Activated naive CD4-positive, alpha-beta T cell treated with anti-CD3 and anti-CD28 coated beads, Interleukin-2, amount 50 U/mL, for 24 hours (primary cell): ENCODE results near the gene PARP1.
A peak's percentile ranks its signal among the peaks of the same experiment; 100 is the strongest.

Experiments
- H3K27ac Mint-ChIP-seq: one replicate; pipeline ENCODE4 v1.8.0; 2021; ENCODE audit warnings: mild to moderate bottlenecking, mixed read lengths
- H3K27me3 Mint-ChIP-seq: one replicate; pipeline ENCODE4 v1.8.0; 2021; ENCODE audit warnings: mixed read lengths
- H3K36me3 Mint-ChIP-seq: one replicate; pipeline ENCODE4 v1.8.0; 2021; ENCODE audit warnings: mixed read lengths
- H3K4me1 Mint-ChIP-seq: one replicate; pipeline ENCODE4 v1.8.0; 2021; ENCODE audit warnings: mixed read lengths
- H3K4me3 Mint-ChIP-seq: one replicate; pipeline ENCODE4 v1.8.0; 2021; ENCODE audit warnings: mild to moderate bottlenecking, mixed read lengths
- H3K9me3 Mint-ChIP-seq: one replicate; pipeline ENCODE4 v1.8.0; 2021; ENCODE audit warnings: mixed read lengths

PARP1 gene

DNA sequence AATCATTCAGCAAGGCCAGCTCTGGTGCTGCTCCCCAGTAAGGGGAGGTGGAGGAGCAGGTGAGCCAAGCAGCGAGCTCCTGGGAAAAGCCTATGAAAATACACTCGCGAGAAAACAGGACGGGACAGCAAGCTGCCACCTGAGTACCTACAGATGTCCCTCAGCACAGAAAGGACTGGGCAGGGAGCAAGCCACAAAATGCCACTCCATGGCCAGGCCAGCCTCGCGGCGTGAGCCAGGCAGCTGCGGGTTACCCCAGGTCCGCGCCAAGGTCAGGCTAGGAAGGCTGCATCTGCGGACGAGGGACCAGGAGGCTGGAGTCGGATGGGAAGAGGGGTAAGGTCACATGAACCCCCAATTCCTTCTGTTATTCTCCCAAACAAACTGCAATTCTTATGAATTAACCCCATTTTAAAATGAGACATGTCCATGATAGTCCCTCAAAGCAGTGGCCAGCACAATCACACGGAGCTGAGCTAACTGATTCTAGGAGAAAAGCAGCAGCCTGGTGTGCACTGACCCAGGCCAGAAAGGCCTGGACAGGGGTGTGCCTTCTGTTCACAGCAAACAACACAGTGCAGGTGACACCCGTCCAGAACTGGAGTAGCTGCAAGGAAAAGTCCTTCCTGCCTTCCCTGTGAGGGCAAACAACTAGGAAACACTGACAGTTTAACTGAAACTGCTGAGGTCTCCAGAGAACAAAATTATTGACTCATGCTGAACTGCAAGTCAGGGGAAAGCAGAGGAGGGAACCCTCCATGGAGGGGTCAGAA lies 26.5 kb downstream of the PARP1 start:
- Mint-ChIP-seq H3K9me3 (no peaks in the 10 kb centered on the region), H3K4me3 (no peak overlapping the region), H3K27ac (no peak overlapping the region), H3K27me3 (no peaks in the 10 kb centered on the region), H3K4me1 (peaks cover 6% of the 10 kb centered on the region), H3K36me3 (peaks cover 23% of the 10 kb centered on the region)

DNA sequence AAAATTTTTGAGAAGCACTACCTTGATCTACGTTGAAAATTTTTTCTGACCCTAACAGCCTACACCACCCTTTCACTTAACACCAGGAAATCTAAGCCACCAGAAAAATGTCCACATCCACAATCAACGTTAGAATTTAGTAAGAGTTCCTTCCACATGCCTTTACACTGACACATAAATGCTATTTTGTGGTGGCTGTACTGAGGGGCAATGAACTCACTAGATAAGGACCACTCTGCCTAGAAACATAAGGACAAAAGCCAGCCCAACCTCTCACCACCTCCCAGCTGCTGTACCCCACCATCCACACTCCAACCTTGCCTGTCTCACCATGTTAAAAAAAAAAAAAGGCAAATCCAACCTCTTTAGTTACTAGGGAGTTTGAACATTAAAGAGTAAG lies 29.8 kb downstream of the PARP1 start:
- H3K27ac Mint-ChIP-seq = peak overlapping the region; percentile 59
- no peaks in the 10 kb centered on the region for H3K27me3 Mint-ChIP-seq
- H3K4me1 Mint-ChIP-seq = peaks cover 6% of the 10 kb centered on the region
- H3K9me3 Mint-ChIP-seq = no peaks in the 10 kb centered on the region
- peaks cover 24% of the 10 kb centered on the region for H3K36me3 Mint-ChIP-seq
- no peak overlapping the region for H3K4me3 Mint-ChIP-seq

DNA sequence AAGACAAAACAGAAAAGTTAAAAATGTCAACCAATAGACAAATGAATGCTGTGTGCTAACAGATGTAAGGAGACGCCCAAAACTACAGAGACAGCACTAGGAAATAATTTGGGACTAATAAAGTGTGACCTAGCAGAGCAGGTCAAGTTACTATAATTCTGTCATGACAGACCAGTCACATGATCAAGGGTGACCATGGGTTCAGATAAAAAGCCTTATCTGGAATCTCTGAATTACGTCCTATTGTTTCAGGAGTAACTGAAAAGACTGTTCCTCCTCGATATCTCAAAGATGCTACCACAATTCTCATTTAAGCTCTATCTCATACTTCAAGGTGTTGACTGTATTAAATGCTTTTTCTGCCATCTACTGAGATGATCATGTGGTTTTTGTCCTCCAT lies 31.6 kb downstream of the PARP1 start:
- Mint-ChIP-seq H3K4me3 (no peak overlapping the region), H3K27ac (no peak overlapping the region), H3K36me3 (peaks cover 22% of the 10 kb centered on the region), H3K27me3 (no peaks in the 10 kb centered on the region), H3K9me3 (no peaks in the 10 kb centered on the region), H3K4me1 (peaks cover 6% of the 10 kb centered on the region)

DNA sequence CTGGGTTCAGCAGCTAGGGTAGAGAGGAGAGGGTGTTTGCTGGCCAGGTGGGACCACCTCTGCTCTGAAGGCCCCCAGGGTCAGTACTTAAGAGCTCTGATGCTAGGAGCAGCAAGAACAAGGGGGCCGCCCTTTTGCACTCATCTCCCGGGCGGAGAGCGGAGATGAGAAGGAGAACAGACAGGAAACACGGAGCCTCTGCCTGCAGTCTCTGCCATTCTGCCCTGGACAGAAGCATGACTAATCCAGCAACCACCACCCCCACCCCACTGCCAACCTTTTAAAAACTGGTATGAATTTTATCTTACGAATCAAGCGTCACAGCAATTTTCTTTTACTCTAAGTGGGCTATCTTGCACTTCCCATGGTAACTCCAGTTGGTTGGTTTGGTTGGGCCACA lies 34.5 kb downstream of the PARP1 start:
- Mint-ChIP-seq H3K4me3 (no peak overlapping the region), H3K4me1 (no peaks in the 10 kb centered on the region), H3K27me3 (no peaks in the 10 kb centered on the region), H3K27ac (no peak overlapping the region), H3K36me3 (peaks cover 13% of the 10 kb centered on the region), H3K9me3 (no peaks in the 10 kb centered on the region)

DNA sequence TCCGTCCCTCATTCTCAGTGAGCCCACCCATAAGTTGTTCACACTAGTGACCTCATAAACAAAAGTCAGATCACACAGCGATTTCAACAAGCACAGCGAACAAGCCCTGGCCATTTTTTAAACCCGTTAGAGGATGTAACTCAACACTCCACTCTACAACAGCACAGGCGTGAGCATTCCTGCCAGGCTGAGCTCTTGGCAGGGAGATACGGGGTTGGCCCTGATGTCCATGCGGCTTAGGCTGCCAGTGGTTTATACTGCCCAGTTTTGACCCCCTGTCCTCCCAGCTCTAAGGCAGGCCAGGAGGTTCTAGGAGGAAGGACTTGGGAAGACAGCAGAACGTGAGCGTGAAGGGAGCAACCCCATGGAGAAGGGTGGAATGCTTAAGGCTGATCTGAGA lies 35.0 kb downstream of the PARP1 start:
- Mint-ChIP-seq H3K9me3 (no peaks in the 10 kb centered on the region), H3K27ac (peak overlapping the region; percentile 87), H3K27me3 (no peaks in the 10 kb centered on the region), H3K4me3 (no peak overlapping the region), H3K36me3 (peaks cover 9% of the 10 kb centered on the region), H3K4me1 (no peaks in the 10 kb centered on the region)

DNA sequence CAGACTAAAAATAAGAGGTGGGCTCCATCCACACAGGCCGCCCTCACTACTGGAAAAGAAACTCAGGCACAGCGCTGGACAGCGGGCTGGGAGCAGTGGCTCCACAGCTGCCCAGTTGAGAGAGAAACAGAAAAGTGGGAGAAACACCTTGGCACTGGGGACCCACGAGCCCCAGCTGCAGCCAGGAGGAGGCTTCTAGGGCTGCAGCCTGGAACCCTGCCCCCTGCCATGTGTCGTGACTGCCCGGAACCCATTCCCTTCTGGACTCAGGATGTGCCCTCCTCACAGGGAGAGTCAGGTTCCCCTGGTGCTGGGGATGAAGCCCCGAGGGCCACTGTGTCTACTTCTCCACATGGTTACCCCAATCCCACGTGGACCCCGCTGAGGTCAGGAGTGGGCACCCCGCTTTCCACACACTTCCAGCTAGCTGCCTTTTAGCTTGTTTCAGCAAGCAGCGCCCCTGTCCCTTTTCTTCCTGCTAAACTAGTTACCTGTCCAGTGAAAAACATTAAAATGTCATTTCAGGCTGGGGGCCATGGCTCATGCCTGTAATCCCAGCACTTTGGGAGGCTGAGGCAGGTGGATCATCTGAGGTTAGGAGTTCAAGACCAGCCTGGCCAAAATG lies 35.9 kb downstream of the PARP1 start:
- Mint-ChIP-seq H3K9me3 (no peaks in the 10 kb centered on the region), H3K4me3 (no peak overlapping the region), H3K27ac (no peak overlapping the region), H3K36me3 (peaks cover 12% of the 10 kb centered on the region), H3K4me1 (no peaks in the 10 kb centered on the region), H3K27me3 (no peaks in the 10 kb centered on the region)

DNA sequence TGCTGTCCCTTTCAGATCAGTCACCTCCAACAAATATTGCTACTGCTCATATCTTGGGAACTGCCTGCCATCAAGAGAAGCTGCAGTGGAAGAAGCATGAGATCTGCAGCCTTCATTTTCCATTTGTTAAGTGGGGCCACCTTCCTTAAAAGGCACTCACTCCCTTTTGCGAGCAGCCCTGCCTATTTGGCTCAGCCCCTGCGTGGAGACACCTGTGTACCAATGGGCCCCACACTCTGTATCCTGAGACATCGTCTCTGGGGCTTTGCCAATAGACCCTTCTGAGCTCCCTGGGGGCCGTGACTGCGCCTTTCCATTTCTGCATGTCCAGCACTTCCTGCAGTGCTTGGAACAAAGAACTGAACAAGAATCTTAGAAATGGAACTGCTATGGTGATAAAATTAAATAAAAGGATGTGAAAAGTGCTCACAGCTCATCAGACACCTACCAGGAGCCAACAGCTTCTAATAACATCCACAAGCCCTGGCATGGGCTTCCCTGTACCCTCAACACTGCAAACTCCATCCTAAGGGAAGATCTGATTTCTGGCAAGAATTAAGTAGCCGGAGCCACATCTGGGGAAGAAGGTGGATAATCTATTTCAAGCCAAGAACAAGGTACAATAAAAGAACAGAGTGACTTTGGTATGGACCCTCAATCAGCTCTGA lies 36.7 kb downstream of the PARP1 start:
- Mint-ChIP-seq H3K27ac (no peak overlapping the region), H3K9me3 (no peaks in the 10 kb centered on the region), H3K4me3 (no peak overlapping the region), H3K27me3 (no peaks in the 10 kb centered on the region), H3K36me3 (peaks cover 9% of the 10 kb centered on the region), H3K4me1 (no peaks in the 10 kb centered on the region)

DNA sequence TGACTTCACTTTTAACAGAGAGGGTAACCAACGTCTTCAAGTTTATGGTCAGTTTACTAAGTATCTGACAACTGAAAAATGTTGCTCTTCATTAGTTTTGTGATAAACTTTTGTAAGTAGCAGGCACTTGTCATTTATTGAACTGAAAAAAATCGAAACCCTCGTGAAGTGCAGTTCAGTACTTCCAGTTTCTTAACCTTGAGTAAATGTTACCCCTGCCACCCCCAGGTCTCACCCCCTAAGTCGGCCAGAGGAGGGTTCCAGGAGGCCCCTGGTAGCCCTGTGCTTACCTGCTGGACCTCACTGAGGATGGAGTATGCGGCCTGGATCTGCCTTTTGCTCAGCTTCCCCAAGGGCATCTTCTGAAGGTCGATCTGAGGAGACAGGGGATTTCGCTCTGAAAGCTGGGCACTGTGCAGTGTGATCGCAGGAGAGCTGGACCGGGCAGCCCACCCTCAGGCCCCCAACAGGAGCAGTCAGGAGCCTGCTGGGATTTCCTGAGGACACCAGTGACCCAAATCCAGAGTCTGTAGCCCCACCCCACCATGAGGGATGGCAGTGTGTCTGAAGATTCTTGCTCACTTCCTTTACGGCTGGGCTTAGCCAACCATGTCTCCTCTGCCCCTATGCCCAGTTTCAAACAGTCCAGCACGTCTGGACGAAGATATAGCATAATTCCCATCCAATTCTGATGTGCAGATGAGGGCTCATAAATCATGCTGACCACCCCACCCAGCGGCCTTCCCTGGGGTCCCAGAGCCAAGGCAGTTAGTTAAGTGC lies 37.6 kb downstream of the PARP1 start:
- Mint-ChIP-seq H3K36me3 (peaks cover 9% of the 10 kb centered on the region), H3K27me3 (no peaks in the 10 kb centered on the region), H3K27ac (no peak overlapping the region), H3K4me3 (no peak overlapping the region), H3K4me1 (no peaks in the 10 kb centered on the region), H3K9me3 (no peaks in the 10 kb centered on the region)

DNA sequence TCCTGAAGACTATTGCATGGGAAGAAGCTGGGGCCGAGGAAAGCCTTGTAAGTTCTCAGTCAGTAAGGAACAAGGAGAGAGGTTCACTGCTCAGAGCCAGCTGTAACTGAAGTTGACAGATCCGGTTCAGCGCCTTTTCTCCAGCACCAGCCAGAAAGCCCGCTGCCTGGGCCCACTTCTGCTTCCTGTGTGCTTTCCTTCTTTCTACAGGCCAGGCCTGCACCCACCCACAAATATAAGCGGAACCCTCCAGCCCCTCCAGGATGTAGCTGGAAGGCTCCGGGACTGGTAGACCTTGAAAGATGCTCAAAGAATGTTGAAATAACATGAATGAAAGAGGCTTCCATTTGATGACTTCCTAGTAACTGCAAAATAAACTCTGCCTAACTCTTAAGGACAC lies 38.8 kb downstream of the PARP1 start:
- Mint-ChIP-seq H3K4me3 (no peak overlapping the region), H3K9me3 (no peaks in the 10 kb centered on the region), H3K4me1 (no peaks in the 10 kb centered on the region), H3K27ac (no peak overlapping the region), H3K27me3 (no peaks in the 10 kb centered on the region), H3K36me3 (peaks cover 9% of the 10 kb centered on the region)

DNA sequence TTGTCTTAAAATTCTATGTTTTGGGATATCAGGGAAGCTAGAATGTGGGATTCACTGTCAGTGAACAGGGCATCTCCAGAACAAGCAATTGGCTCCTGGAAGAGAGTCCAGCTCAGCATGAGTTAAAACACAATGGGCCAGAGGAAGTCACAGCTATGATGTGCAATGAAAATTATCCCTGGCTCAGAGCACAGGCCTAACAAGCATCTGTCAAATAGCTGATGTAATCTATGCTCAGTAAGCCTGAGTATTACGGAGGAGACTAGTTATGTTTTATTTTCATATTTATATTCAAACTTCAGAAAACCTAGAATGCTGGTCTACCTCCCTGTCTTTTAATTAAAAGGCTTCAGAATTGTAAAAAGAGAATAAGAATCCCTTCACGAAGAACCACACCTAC lies 41.6 kb downstream of the PARP1 start:
- Mint-ChIP-seq H3K36me3 (peaks cover 12% of the 10 kb centered on the region), H3K4me1 (no peaks in the 10 kb centered on the region)

DNA sequence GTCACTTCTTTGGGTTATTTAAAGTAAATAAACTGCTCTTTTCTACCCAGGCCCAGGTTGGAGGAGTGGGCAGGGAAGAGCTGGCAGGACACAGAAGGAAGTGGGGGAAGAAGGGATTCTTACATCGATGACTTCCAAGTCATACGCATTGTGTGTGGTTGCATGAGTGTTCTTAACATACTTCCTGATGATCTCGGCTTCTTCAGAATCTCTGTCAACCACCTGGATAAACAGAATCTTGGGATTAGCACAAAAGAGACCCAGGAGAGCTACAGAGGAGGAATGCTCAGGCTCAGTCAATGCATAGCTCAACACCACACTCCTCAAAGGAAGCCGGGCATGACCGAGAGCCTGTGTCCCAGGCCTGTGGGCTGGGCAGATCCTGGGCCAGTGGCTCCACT lies 42.1 kb downstream of the PARP1 start:
- Mint-ChIP-seq H3K27ac (no peak overlapping the region), H3K4me1 (no peaks in the 10 kb centered on the region), H3K36me3 (peaks cover 12% of the 10 kb centered on the region), H3K9me3 (no peaks in the 10 kb centered on the region), H3K27me3 (no peaks in the 10 kb centered on the region), H3K4me3 (no peak overlapping the region)

More for the DNA sequence above, 41.6 kb downstream of the PARP1 start:
- Mint-ChIP-seq H3K4me3 (no peak overlapping the region), H3K27me3 (no peaks in the 10 kb centered on the region), H3K27ac (no peak overlapping the region), H3K9me3 (no peaks in the 10 kb centered on the region)

DNA sequence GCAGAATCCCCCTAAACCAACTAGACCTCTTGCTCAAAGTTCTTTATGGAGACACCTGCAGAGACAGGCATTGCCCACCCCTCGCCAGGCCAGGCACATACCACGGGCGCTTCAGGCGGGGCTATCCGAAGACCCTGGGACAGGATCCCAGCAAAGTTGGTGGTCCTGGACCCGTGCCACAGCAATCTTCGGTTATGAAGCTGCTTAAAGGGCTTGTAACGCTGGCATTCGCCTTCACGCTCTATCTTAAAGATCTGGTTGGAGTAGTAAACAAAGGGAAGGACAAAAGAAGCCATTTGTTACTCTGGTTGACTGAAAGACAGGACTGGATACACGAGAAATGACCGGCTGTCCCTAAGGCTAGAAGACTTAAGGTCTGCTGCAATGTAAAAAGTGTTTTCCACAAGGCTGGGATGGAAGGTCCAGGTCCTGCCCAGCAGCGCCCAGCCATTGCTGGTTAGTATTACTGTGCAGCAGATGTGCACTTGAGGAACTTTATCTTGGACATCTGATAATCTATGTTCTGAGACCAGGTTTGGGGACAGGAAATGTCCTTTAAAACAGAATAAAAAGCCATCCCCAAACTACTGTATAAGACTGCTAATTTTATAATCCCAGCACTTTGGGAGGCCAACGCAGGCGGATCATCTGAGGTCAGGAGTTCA lies 42.9 kb downstream of the PARP1 start:
- Mint-ChIP-seq H3K4me3 (no peak overlapping the region), H3K9me3 (no peaks in the 10 kb centered on the region), H3K36me3 (peaks cover 10% of the 10 kb centered on the region), H3K27me3 (no peaks in the 10 kb centered on the region), H3K27ac (no peak overlapping the region), H3K4me1 (no peaks in the 10 kb centered on the region)

DNA sequence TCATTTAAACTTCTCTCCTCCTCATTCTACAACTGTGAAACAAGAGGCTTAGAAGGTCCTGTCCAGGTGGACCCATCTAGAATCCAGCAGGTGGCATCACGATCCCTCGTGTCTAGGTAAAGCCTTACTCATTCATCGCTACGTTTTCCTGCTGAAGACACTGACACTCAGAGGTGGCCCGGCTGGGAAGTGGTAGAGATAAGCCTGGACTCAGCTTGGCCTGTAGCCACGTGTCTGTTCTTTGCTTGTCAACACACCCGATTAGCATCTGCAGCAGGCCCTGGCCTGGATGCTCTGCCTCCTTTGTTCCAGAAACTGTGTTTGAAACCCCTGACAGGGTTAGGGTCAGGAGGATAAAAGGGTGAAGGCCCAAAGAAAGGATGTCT lies 43.4 kb downstream of the PARP1 start:
- H3K27me3 Mint-ChIP-seq = no peaks in the 10 kb centered on the region
- H3K36me3 Mint-ChIP-seq = peaks cover 10% of the 10 kb centered on the region
- H3K27ac Mint-ChIP-seq = no peak overlapping the region
- no peaks in the 10 kb centered on the region for H3K9me3 Mint-ChIP-seq
- no peak overlapping the region for H3K4me3 Mint-ChIP-seq
- no peaks in the 10 kb centered on the region for H3K4me1 Mint-ChIP-seq

DNA sequence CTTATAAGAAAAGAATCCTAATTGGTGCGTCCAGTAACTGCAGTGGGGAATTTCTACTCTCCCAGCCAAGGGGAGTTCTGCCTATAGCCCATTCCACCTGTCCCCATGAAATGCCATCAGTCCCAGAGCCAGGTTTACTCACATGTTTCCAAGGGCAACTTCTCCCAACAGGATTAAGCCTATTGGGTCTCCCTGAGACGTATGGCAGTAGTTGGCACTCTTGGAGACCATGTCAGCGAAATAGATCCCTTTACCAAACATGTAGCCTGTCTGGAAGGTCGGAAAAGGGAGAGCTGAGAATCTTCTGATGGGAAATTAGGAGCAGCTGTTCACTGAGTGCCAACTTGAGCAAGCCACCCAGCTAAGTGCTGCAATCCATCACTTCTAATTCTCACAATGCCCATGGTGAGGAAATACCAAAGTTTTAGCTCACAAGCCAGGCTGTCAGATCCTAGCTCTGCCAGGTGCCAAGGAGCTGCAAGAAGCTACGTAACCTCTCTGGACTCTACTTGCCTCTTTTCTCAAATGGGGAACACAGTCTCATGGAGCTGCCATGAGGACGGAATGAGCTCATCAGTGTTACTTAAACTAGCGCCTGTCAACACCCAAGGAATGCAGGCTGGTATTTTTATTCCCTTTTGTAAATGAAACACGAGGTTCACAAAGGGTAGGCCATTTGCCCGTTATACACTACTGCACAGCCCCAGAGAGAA lies 43.9 kb downstream of the PARP1 start:
- H3K9me3 Mint-ChIP-seq = no peaks in the 10 kb centered on the region
- no peak overlapping the region for H3K27ac Mint-ChIP-seq
- no peaks in the 10 kb centered on the region for H3K4me1 Mint-ChIP-seq
- H3K36me3 Mint-ChIP-seq = peaks cover 12% of the 10 kb centered on the region
- no peak overlapping the region for H3K4me3 Mint-ChIP-seq
- H3K27me3 Mint-ChIP-seq = no peaks in the 10 kb centered on the region
